Measurements from ENCODE around the gene NLGN2. TPM values are rescaled to one million over a fixed set of nuclear protein-coding genes. Genes with fewer than 3 reads are reported as not detected.

NLGN2 gene
- total RNA-seq, 1 experiment from 2014 or later: 70.2 TPM

GRCh38 chr17:7408252-7408727 lies 645 bp downstream of the NLGN2 start:
- H3T11ph ChIP-seq (ENCODE audit: low read length): no peak overlapping the region
- H2AFZ ChIP-seq (ENCODE audit: low read length): no peak overlapping the region
- Mint-ChIP-seq H3K36me3 (ENCODE audit: insufficient read depth in 1 of 3, low read depth in 3 of 3) (peaks cover 16 to 36% (median 27%) of the 10 kb centered on the region in 3 experiments), H3K27me3 (ENCODE audit: low read depth) (no peaks in the 10 kb centered on the region), H3K4me1 (peaks cover 18 to 38% of the 10 kb centered on the region in 2 experiments), H3K27ac (no peak overlapping the region), H3K4me3 (no peak overlapping the region), H3K9me3 (peaks cover 0 to 2% of the 10 kb centered on the region in 2 experiments; a peak in 1 of 5 replicates)
- no peak overlapping the region for H4K5ac ChIP-seq (ENCODE audit: insufficient read length, low read depth, low read length)
- H3K27me3 ChIP-seq (ENCODE audit: insufficient read depth, low read length): no peaks in the 10 kb centered on the region
- H2BK5ac ChIP-seq (ENCODE audit: insufficient read length, low read length): no peak overlapping the region
- H2BK12ac ChIP-seq (ENCODE audit: insufficient read length, low read depth, low read length): no peak overlapping the region
- H4K20me1 ChIP-seq (ENCODE audit: control insufficient read depth, insufficient read depth, insufficient read length): no peaks in the 10 kb centered on the region
- no peaks in the 10 kb centered on the region for H3K79me2 ChIP-seq (ENCODE audit: insufficient read depth, low read length)
- H3K9ac ChIP-seq (ENCODE audit: extremely low read depth, insufficient read length, low read length): no peak overlapping the region
- no peak for TF ChIP-seq CTCF (conservative IDR thresholded peaks at IDR 0.05)
- no peak overlapping the region; the same call in 1 of the 2 replicates for H2BK15ac ChIP-seq (ENCODE audit: low read depth, low read length)
- H4K8ac ChIP-seq (replicated peaks; ENCODE audit: insufficient read length, low read depth, low read length): no peak overlapping the region
- H3K9me3 ChIP-seq (ENCODE audit: control insufficient read depth, low read depth, low read length): no peaks in the 10 kb centered on the region
- no peak overlapping the region for H3K27ac ChIP-seq (ENCODE audit: insufficient read length, low read depth, low read length)
- H2AK5ac ChIP-seq (ENCODE audit: insufficient read length, low read length): no peak overlapping the region
- H3K4me1 ChIP-seq (ENCODE audit: insufficient read depth, low read length): no peaks in the 10 kb centered on the region; the same call in 1 of the 2 replicates
- no peak for DNase-seq
- H3K23ac ChIP-seq (ENCODE audit: insufficient read length, low read depth, low read length): no peak overlapping the region
- H2BK120ac ChIP-seq (ENCODE audit: low read depth, low read length, poor library complexity, severe bottlenecking): no peak overlapping the region
- H3K18ac ChIP-seq (ENCODE audit: insufficient read length, low read depth, low read length): no peak overlapping the region
- H2BK20ac ChIP-seq (ENCODE audit: low read depth, low read length, poor library complexity, severe bottlenecking): no peak overlapping the region
- no peak overlapping the region for H3K4ac ChIP-seq (ENCODE audit: low read depth, low read length)
- H3K56ac ChIP-seq (ENCODE audit: insufficient read length, low read depth, low read length): no peak overlapping the region
- H3K4me2 ChIP-seq (ENCODE audit: insufficient read depth, insufficient read length, low read length): no peak overlapping the region
- no peak overlapping the region for H4K91ac ChIP-seq (ENCODE audit: insufficient read length, low read depth, low read length)
- H3K23me2 ChIP-seq (ENCODE audit: insufficient read length, low read depth, low read length, poor library complexity, severe bottlenecking): peaks cover 5% of the 10 kb centered on the region
- WGBS (ENCODE audit: extremely low coverage, insufficient read length, low lambda C conversion rate): no CpG with 5 or more reads among the region's 58 CpGs
- H3K14ac ChIP-seq (ENCODE audit: insufficient read depth, low read length): no peak overlapping the region
- no peaks in the 10 kb centered on the region for H3K79me1 ChIP-seq (ENCODE audit: insufficient read depth, low read depth, low read length, poor library complexity, severe bottlenecking)
